Measurements from ENCODE around the gene ICE2.

GRCh38 chr15:60390231-60390630, 88.7 kb downstream of the ICE2 start:
- TF ChIP-seq CTCF (IDR thresholded peaks at IDR 0.05) (no peak), EZH2phosphoT487 (IDR thresholded peaks at IDR 0.05) (no peak), EZH2 (IDR thresholded peaks at IDR 0.05) (no peak)
